PC-3 (cell line): Measurements from ENCODE around the gene SARDH.

Source experiments
- EZH2 ChIP-seq: fragments of 300-600 bp; sonication (generic); IDR thresholded peaks from one replicate; pipeline ENCODE4 v1.6.1; 2017; ENCODE audit warnings: antibody characterized with exemption, mild to moderate bottlenecking, low read length; ENCODE audit not compliant: unreplicated experiment
- EZH2phosphoT487 ChIP-seq: fragments of 300-600 bp; sonication (generic); IDR thresholded peaks from 2 replicates; pipeline ENCODE4 v1.6.1; 2018; ENCODE audit warnings: mild to moderate bottlenecking, antibody characterized with exemption, low read length, borderline replicate concordance
- TF ChIP-seq, protein P1 (sequence below): fragments of 300-600 bp; sonication (generic); conservative IDR thresholded peaks from 2 replicates; pipeline ENCODE4 v1.5.1; 2017; ENCODE audit warnings: antibody characterized with exemption, low read depth, mild to moderate bottlenecking, low read length

GRCh38 chr9:133616643-133617405 lies 121.3 kb downstream of the SARDH start:
- TF ChIP-seq, protein P1, sequence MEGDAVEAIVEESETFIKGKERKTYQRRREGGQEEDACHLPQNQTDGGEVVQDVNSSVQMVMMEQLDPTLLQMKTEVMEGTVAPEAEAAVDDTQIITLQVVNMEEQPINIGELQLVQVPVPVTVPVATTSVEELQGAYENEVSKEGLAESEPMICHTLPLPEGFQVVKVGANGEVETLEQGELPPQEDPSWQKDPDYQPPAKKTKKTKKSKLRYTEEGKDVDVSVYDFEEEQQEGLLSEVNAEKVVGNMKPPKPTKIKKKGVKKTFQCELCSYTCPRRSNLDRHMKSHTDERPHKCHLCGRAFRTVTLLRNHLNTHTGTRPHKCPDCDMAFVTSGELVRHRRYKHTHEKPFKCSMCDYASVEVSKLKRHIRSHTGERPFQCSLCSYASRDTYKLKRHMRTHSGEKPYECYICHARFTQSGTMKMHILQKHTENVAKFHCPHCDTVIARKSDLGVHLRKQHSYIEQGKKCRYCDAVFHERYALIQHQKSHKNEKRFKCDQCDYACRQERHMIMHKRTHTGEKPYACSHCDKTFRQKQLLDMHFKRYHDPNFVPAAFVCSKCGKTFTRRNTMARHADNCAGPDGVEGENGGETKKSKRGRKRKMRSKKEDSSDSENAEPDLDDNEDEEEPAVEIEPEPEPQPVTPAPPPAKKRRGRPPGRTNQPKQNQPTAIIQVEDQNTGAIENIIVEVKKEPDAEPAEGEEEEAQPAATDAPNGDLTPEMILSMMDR: no peak
- TF ChIP-seq EZH2: no peak
- no peak for TF ChIP-seq EZH2phosphoT487
